GM18870 (cell line): ENCODE data around the gene KPNB1.

Experiments used
- ATAC-seq: cut with Tn5 transposase; IDR thresholded peaks from one replicate; pipeline ENCODE4 v1.9.1; 2021; ENCODE audit warnings: moderate library complexity; ENCODE audit not compliant: unreplicated experiment

KPNB1 gene

DNA sequence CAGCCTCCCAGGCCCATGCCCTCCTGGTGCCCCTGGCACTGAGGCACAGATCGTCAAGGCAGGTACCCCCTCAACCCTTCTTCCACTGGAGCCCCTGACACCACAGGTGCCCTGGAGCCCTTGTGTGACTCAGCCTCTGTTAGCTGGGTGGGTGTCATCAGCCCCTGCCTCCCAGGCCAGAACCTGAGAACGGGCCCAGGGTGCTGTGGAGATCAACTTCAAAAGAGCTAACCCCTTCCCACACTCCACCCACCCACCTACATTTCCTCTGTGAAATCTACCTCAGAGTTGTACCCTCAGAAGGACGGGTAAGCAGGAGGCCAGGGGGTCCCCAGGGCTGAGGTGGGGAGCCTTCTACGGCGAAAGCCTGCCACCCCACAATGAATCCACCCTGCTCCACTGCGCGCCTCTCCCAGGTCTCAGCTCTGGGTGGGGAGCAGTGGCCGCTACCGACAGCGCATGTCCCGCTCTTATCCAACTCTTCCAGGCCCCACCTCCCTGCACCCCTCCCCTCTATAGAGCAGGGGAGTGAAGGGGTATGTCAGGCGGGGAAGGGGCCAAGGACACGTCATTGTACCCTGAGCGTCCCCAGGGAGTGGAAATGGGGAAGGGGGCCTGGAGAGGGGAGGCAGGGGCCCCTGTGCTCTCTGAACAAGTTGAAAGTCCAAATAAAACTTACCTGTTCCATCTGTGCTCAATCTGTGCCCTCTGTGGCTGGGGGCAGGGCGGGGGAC, 61.8 kb downstream of the KPNB1 start:
- ATAC-seq = no peak

DNA sequence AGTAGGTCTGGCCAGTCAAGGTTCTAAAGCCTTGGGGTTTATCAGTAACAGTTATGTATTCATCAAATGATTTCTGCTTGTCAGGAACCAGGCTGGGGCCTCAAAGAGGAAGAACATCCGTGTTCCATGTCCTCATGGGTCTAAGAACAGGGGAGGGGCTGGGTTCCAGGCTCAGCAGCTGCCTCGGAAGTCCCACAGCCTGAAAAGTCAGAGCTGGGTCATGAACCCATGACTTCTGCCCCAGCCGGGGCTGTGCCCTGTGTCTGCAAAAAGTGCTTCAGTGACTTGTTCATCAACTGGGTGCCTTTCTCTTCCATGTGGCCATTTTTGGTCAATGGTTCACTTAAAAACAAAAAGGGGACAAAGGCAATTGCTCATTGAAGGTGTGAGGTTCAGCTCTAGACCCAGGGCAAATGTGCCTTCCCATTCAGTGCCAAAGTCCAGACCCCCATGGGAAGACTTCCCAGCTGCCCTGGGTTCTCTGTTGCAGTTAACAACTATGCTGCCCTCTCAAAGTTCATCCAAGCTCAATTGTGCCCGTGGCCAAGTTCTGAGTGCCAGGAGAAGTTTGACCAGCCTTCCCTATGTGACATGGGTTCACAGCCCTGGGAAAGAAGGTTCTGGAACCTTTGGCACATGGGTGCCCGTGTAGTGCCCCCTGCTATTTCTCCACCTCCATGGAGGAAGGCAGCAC, 62.8 kb downstream of the KPNB1 start:
- ATAC-seq = no peak

DNA sequence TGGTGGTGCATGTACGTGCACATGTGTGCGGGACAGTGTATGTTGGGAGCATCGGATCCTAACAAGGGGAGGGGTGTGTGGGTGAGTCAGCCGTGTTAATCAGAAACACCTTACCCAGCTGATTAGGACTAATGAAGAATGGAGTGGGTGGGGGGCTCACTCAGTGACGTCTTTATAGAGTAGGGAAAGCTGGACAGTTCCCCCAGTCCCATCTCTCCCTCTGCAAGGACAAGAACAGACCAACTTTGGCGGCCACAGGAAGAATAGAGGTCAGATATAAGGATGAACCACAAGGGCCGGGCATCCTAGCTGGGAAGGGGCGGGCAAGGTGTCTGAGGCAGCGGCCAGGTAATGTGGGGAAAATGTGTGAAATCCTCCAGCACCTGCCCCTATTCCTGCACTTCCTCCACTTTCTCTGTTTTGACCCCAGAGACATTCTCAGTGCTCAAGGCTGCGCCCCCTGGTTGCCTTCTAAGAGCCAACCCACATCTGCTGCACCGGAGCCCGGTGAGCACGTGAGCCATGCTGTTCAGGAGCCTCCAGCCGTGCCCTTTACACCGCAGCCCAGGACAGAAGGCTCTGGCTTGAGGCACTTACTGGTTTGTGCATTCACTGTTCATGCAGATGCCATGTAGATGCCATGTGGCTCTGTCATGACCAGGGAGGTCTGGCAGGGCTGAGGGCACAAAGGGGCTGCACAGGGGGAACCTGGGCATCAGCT, 64.4 kb downstream of the KPNB1 start:
- no peak for ATAC-seq

DNA sequence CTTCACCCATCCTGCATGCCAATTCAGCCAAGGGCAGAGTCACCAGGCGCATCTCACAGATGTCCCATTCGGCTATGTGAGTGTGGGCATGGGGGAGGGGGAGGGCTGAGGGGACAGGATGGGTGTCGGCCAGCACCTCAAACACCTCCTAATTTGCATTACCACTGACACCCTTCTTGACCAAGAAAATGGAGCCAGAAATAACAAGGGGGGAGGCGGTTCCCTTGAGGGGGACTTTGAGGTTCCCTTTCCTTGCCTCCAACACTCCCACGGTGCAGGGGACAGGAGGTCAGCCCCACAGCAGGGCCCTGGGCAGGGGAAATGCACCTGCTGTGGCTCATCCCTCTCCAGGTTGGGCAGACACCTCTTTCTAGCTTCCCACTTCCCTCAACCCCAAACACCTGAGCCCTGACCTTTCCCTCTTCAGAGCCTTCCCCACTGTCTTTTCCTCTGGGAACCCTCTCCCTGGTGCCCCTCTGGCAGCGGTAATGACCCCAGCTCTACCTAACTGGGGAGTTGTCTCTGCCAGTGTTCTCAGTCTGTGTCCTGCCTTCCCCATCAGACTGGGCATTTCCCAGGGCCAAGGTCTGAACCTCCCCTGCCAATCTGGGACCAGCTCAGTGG, 65.2 kb downstream of the KPNB1 start:
- ATAC-seq = no peak

DNA sequence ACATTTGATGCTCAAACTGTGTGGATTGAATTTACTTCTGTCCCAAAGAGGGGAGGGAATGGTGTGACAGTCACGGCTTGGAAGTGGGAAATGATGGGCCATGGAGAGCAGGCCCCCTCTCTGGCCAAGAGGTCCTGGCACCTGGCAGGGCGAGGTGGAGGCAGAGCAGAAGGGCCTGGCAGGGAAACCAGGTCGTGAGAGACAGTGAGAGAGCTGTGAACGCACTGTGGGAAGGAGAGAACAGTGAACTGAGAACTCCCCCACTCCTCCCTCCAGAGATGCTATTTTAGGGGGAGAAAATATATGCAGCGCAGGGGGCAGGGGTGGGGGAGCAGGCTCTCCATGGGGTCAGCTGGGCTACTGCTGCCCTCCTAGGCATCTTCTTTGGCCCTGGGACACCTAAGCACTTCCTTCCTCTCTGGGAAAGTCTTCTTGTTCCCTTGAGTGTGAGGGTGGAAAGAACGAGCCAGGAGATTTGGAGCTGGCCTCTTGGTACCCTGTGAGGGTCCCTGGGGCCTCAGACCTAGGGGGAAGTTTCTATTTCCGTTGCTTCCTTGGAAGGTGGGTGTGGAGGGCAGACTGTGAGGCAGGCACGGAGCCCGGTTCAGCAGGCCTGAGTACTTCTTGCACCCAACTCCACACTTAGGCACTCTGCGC, 66.1 kb downstream of the KPNB1 start:
- no peak for ATAC-seq

DNA sequence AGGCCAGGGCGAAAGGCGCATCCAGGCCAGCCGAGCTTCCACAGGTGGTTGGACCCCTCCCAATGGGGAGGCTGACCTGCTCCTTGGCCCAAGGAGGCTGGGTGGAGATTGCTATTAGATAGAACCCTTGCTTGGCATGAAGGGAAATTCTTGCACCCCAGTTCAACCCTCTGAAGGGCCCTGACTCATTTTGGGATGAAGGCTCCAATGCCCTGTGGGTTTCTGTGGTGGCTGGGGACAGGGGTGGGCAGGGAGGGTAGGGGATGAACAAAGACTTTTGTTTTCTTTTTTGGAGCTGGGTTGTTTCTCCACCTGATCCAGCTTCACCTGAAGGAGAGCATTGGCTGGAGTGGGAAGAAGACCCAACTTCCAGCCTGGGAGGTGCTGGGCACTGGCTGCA, 66.7 kb downstream of the KPNB1 start:
- ATAC-seq = no peak

DNA sequence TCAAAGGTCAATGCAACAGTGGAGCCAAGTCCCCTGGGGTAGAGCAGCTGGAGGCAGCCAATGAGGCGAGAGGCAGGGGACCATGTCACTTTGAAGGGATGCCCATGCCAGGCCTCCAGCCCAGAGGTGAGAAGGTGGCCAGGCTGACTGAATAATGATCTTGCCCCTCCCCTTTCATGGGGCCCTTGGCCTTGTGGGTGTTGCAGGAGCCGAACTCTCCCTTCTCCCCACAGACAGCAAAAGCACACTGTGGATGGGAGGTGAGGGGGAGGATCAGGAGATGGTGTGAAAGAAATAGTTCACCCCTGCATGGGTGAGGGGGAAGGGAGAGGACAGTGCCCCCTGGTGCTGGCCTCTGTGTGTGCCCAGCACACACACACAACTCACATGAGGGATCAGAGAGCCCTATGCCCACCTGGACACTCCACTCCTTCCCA, 67.6 kb downstream of the KPNB1 start:
- no peak for ATAC-seq

DNA sequence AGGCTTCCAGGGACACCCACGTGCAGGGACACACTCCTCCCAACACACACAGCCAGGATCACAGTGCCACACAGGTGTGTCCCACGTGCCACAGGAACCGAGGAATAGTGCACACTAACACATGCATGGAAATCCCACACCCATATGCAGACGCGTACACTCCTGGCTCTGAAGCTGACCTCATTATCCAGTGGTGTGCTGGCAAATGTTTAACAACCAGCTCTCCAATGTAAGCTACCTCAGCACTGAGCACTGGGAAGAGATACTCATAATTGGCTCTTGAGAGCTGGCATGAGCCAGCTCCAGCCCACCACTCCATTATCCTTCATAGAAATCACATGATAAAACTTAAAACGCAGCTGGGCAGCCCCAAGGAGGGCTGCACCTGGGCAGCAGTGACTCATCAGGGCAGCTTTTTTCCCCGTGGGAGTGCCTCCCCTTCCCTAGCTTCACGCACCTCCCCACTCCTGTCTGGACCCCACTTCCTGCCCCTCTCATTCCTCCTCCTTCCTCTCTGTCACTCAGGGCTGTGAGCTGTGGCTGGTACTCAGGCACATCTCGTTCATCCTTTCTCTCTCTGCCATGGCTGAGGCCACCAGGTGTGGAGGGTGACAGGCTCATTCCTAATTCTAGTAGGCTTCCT, 68.4 kb downstream of the KPNB1 start:
- ATAC-seq = no peak

DNA sequence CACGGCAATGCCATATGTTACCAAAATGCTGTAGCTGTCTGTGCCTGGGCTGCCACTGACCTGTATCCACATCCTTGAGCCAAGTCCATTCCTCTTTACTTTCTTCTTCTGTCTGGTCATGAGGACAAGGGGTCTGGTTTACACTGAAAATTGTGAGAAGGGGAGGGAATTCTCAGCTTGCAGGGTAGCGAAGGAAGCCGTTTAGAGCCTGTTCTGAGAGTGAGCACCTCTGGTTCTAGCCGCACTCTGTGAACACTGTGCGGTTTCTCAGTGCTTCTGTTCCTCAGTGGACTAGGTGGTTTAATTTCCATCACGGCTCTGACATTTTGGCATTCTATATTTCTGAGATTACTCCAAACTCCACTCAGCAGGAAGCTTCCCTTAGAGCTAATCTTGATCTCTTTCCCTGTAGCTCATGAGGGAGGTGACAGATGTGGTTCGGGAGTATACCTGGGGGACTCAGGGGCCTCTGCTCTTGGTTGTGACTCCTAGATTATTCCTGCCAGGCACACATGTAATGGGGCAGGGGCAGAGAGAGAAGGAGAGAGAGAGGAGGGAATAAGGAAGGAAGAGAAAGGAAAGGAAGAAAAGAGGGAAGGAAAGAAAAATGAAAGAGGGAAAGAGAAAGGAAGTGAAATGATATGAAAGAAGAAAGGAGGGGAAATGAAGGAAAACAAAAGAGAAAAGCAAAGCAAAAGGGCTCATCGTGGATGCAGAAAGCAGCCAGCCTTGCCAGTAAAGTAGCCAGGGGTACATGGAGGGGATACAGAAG, 69.1 kb downstream of the KPNB1 start:
- ATAC-seq = no peak

DNA sequence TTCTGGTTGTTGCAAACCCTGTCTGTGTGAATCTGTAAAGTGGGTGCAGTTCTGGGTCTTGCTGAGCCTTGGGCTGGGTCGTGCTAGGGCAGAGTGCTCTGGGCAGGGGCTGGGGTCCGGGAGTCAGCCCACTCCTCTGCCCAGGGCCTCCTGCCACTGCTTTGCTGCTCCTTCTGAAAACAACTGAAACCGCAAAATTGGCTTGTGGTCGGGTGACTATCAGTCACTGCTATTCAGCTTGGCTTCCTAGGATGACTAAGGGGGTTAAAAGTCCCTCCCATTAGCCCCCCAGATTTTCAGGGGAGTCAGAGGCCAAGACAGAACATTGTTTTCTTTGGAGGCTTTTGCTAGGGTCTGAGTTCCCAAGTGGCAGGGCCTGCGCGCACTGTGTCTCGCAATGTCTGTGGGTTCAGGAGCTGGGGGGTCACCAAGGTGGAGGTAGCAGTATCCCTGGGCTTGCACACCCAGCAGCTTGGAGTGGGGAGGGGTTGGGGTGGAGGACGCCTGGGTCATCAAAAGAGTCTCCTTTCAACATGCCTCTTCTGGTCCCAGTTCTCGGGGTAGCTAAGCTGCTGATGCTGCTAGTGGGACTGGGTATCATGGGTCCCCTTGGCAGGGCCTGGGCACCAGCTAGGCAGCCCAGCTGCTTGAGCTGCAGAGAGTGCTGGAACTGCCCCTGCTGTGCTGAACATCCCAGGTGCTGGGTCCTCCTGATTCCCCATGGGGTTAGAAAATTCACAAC, 69.9 kb downstream of the KPNB1 start:
- no peak for ATAC-seq

DNA sequence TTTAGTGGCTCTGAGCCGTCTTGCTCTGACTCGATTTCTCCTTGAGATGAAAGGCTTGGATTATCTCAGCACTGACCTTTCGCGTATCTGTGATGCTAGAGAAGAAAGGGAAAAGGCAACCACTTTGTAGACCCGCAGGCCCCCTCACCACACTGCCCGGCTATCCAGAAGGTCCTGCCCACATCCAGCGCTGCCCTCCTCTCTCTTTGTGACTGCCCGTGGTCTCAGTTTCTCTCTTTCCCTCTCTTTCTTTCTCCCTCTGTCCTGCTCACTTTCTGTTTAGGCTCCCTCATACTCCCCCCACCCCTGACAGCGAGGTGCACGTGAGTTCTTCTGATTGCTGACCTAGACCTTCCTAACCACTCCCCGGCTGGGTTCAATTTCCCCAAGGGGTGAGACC, 70.5 kb downstream of the KPNB1 start:
- no peak for ATAC-seq

DNA sequence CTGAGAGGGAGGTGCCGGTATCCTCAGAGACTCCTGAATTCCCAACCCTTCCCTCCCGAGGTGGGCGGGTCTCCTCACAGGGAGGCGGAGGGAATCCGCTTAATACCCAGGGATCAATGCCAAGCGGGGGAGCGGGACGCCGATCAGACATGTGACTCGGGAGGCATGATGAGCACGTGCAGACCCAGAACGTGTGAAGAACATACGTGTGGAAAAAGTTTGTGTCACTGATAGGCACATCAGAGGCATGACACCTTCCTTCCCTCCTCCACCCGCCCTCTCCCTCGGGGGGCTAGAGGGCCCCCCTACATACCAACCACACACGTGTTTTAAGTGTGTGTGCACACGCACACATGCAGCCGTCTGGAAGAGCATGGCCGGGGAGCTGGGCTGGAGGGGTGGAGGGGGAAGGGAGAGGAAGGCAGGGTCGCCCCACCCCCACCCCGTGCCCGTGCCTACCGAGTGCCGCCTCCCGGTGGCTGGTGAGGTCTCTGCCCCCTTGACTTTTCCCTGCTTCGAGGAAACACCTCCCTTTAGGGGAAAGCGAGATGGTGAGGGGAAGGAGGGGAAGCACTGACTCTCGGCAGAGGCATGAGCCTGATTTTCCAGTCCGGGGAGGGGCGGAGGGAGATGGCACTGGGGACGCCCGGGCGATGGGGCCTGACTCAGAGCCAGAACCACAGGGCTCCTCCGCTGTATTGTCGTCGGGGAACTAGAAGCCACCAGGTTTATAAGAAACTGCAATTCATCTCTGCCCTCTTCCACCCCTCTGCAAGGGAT, 71.2 kb downstream of the KPNB1 start:
- no peak for ATAC-seq

DNA sequence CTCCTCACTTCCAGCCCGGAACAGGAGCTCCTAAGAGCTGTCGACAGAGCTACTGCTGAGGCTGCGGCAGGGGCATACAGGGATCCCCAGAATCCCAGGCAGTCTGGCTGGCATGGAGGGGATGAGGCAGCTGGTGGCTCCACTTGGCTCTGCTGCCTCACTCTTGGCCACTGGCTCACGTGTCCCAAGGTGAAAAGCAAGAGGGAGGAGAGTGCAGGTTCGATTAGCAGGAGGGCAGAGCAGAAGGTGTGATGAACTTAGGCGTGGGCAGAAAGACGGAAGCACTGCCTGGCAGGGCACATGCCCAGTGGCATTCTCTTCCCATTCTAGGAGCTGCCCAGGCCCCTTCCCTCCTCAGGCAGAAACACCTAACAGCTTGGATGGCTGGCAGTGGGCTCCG, 72.0 kb downstream of the KPNB1 start:
- no peak for ATAC-seq

DNA sequence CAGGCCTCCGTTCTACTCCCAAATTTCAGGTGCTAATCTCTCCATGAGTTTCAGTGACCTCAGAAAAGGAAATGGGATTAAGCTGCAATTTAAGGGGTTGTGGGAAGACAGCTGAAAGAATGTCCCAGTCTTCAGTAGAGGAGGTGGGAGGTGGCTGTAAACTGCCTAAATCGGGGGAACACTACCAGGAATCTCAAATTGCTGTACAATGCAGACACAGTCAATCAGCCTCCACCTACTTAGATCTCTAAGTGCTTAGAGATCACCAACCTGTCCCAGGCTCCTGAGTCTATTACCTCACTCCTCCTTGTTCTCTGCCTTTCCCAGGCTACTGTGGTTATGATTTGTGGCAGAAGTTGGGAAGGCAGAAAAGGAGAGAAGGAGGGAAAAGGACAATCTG, 75.0 kb downstream of the KPNB1 start:
- ATAC-seq = no peak

DNA sequence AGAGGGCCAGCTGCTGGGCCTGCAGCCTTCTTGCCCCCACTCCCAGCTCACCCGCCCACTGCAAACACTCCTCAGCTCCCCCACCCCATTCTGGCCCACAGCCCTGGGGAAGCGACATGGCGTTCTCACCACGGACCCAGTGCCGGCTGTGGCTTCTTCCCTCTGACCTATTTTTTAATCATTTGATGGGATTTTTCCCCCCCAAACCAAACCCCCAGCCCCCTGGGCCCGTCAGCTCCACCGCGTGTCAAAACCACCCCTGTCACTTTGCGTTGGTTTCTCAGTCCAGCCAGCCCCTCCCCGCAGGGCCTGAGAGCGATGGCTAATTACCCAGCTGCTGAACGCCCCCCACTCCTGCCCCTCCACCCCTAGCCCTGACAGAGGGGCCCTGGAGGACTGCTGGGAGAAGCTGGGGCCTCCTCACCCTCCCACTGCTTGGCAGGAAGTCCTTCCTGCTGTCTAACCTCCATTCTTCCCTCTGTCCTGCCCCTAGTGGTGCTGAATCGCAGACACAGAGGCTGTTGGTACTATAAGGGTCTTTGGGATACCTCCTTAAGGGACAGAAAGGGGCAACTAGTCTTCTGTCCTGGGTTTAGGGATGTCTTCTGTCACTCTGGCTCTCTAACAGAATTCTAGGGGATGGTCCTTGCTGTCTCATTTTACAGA, 75.9 kb downstream of the KPNB1 start:
- no peak for ATAC-seq

DNA sequence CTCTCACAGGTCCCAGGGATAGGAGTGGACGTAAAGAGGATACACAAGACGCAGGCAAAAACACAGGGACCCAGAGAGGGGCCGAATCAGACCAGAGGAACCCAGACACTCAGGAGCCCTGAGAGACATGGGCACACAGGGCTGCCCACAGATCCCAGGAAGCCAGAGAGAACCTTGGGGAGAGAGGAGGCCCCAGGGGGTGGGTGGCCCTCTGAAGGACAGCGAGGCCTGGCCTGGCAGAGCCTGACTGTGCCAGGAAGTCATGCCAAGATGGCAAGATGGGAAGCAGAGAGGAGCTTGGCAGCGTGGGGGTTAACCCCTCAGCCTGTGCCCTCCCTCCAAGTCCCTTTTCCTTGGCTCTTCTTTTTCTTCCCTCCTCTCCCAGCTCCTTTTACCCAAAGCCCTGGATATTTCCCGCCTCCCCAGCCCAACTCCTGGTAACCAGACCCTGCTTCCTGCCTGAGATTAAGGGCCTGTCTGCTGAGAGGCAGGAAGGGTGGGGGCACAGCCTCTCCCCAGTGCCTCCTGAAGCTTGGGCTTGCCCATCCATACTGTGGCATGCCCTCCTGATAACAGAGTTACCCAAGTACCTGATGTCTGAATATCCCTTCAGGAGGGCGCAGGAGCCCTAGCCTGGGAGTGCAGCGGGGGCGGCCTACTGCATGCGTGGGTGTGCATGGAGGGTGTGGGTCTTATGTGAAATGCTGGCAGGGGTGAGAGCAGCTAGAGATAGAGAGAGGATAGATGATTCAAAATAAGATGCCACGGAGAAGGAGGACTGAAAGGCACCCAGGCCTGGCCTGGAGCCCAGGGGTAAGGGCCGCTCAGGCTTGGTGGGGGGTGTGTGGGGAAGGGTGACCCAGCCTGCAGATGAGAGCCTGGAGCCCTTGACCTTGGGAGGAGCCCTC, 77.3 kb downstream of the KPNB1 start:
- no peak for ATAC-seq

DNA sequence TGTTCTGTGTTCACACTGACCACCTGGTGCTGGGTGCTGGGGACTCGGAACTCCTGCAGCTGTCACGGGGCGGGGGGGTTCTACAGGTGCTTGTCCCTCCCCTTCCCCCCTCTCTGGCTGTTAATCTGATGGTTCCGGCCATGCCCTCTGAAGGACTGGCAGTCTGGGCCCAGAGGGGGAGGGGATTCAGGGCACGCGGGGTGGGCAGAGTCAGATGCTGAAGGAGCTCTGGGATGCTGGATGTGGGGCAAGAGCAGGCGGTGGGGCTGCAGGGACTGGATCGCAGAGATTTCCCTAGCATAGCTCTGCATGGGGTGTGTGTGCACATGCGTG, 78.0 kb downstream of the KPNB1 start:
- ATAC-seq = no peak
